Skeletal muscle cell (primary cell): ENCODE data around the gene ZNF750.

ENCODE experiments used
- DNase-seq: peaks from one replicate; pipeline ENCODE4 v3.0.0-alpha.2; 2010; ENCODE audit warnings: low read depth
- H3K4me3 ChIP-seq: 2 replicates; pipeline ENCODE4 v1.5.1; 2011; ENCODE audit warnings: low read depth, mild to moderate bottlenecking, control low read depth, low read length, moderate library complexity

ZNF750 gene

GRCh38 chr17:82803606-82804005 is 36.2 kb downstream of the ZNF750 start:
- DNase-seq, result no peak

GRCh38 chr17:82803185-82803584 is 36.6 kb downstream of the ZNF750 start:
- no peak for DNase-seq
- H3K4me3 ChIP-seq, result no peak overlapping the region

More at GRCh38 chr17:82803606-82804005, 36.2 kb downstream of the ZNF750 start:
- no peak overlapping the region for H3K4me3 ChIP-seq

GRCh38 chr17:82802075-82802780 is 37.6 kb downstream of the ZNF750 start:
- no peak overlapping the region for H3K4me3 ChIP-seq
- no peak for DNase-seq

- no peak overlapping the region for H3K4me3 ChIP-seq
- DNase-seq, result no peak
Observed at GRCh38 chr17:82801377-82801970, 38.3 kb downstream of the ZNF750 start.

- H3K4me3 ChIP-seq, result no peak overlapping the region
- DNase-seq, result no peak
Observed at GRCh38 chr17:82800885-82801284, 38.9 kb downstream of the ZNF750 start.

GRCh38 chr17:82799591-82799990 is 40.2 kb downstream of the ZNF750 start:
- no peak overlapping the region for H3K4me3 ChIP-seq
- DNase-seq, result no peak

GRCh38 chr17:82798752-82799151 is 41.1 kb downstream of the ZNF750 start:
- no peak for DNase-seq
- no peak overlapping the region for H3K4me3 ChIP-seq

GRCh38 chr17:82797061-82797460 is 42.8 kb downstream of the ZNF750 start:
- H3K4me3 ChIP-seq, result no peak overlapping the region
- no peak for DNase-seq

- no peak for DNase-seq
- no peak overlapping the region for H3K4me3 ChIP-seq
Observed at GRCh38 chr17:82795615-82796014, 44.2 kb downstream of the ZNF750 start.

GRCh38 chr17:82794781-82795482 is 44.9 kb downstream of the ZNF750 start:
- H3K4me3 ChIP-seq, result no peak overlapping the region
- peak; percentile 48 for DNase-seq

- no peak overlapping the region for H3K4me3 ChIP-seq
- DNase-seq, result no peak
Observed at GRCh38 chr17:82793974-82794630, 45.7 kb downstream of the ZNF750 start.

GRCh38 chr17:82791532-82791931 is 48.3 kb downstream of the ZNF750 start:
- no peak overlapping the region for H3K4me3 ChIP-seq
- peak; percentile 84 for DNase-seq

GRCh38 chr17:82790391-82790790 is 49.4 kb downstream of the ZNF750 start:
- no peak for DNase-seq
- no peak overlapping the region for H3K4me3 ChIP-seq

- DNase-seq, result no peak
- no peak overlapping the region for H3K4me3 ChIP-seq
Observed at GRCh38 chr17:82789806-82790205, 50.0 kb downstream of the ZNF750 start.

GRCh38 chr17:82789051-82789592 is 50.7 kb downstream of the ZNF750 start:
- no peak overlapping the region for H3K4me3 ChIP-seq
- no peak for DNase-seq

- H3K4me3 ChIP-seq, result no peak overlapping the region
- no peak for DNase-seq
Observed at GRCh38 chr17:82788206-82789001, 51.4 kb downstream of the ZNF750 start.

- peak; percentile 33 for DNase-seq
- H3K4me3 ChIP-seq, result no peak overlapping the region
Observed at GRCh38 chr17:82787081-82787848, 52.6 kb downstream of the ZNF750 start.

- DNase-seq, result no peak
- H3K4me3 ChIP-seq, result no peak overlapping the region
Observed at GRCh38 chr17:82786427-82786826, 53.4 kb downstream of the ZNF750 start.
